Keratinocyte (primary cell): ENCODE measurements around the gene PIK3CB. TPM values are rescaled to one million over a fixed set of nuclear protein-coding genes. Genes with fewer than 3 reads are reported as not detected.

ENCODE experiments used
- DNase-seq: peaks from one replicate; pipeline ENCODE4 v3.0.0-alpha.2; 2011; ENCODE audit warnings: low read depth, missing footprints, low spot score
- FAIRE-seq: peaks from 2 replicates; lab custom pipeline; 2011; peaks lifted over from hg19 to GRCh38; lab: Jason Lieb, UNC
- H2AFZ ChIP-seq: 2 replicates; pipeline ENCODE4 v1.6.0; 2012; ENCODE audit warnings: low read length, control low read depth, inconsistent platforms; ENCODE audit not compliant: control insufficient read depth
- H3K27ac ChIP-seq: 2 replicates; pipeline ENCODE4 v1.5.1; 2011; ENCODE audit warnings: low read length; ENCODE audit not compliant: control insufficient read depth, insufficient read depth
- H3K27me3 ChIP-seq: 3 replicates; pipeline ENCODE4 v1.6.0; 2011; ENCODE audit warnings: low read length; ENCODE audit not compliant: control insufficient read depth, insufficient read depth; ENCODE audit errors: extremely low read depth
- H3K36me3 ChIP-seq, 2 experiments: 2 replicates in 1 of 2; 3 replicates in 1 of 2; pipeline ENCODE4 v1.5.1; 2011; ENCODE audit warnings: low read length in 2 of 2, mild to moderate bottlenecking in 1 of 2; ENCODE audit not compliant: control insufficient read depth in 2 of 2, insufficient read depth in 2 of 2; ENCODE audit errors: extremely low read depth in 1 of 2
- H3K4me1 ChIP-seq: 3 replicates; pipeline ENCODE4 v1.5.1; 2011; ENCODE audit warnings: low read length; ENCODE audit not compliant: control insufficient read depth, insufficient read depth; ENCODE audit errors: extremely low read depth
- H3K4me2 ChIP-seq: 3 replicates; pipeline ENCODE4 v1.6.0; 2011; ENCODE audit warnings: low read depth, low read length; ENCODE audit not compliant: control insufficient read depth, insufficient read depth; ENCODE audit errors: extremely low read depth
- H3K4me3 ChIP-seq, 3 experiments: fragments of 200-600 bp in 1 of 3; sonication (generic) in 1 of 3; 2 replicates in 2 of 3; 3 replicates in 1 of 3; pipeline ENCODE4 v1.5.1; 2011 to 2016; ENCODE audit warnings: low read length in 3 of 3, mild to moderate bottlenecking in 3 of 3, control low read depth in 2 of 3, inconsistent platforms in 1 of 3, low read depth in 1 of 3, mixed read lengths in 1 of 3, mixed run types in 1 of 3, moderate library complexity in 1 of 3; ENCODE audit not compliant: control insufficient read depth in 2 of 3, insufficient read depth in 2 of 3; ENCODE audit errors: extremely low read depth in 1 of 3
- H3K79me2 ChIP-seq: 2 replicates; pipeline ENCODE4 v1.6.0; 2012; ENCODE audit warnings: low read length; ENCODE audit not compliant: control insufficient read depth, insufficient read depth
- H3K9ac ChIP-seq: 3 replicates; pipeline ENCODE4 v1.6.0; 2011; ENCODE audit warnings: low read length; ENCODE audit not compliant: control insufficient read depth, insufficient read depth; ENCODE audit errors: extremely low read depth
- H3K9me1 ChIP-seq: 3 replicates; pipeline ENCODE4 v1.6.0; 2011; ENCODE audit warnings: low read length; ENCODE audit not compliant: control insufficient read depth, insufficient read depth; ENCODE audit errors: extremely low read depth
- H3K9me3 ChIP-seq: 2 replicates; pipeline ENCODE4 v1.5.1; 2012; ENCODE audit warnings: low read depth, low read length; ENCODE audit not compliant: control insufficient read depth
- H4K20me1 ChIP-seq: 3 replicates; pipeline ENCODE4 v1.6.0; 2011; ENCODE audit warnings: low read length; ENCODE audit not compliant: control insufficient read depth, insufficient read depth; ENCODE audit errors: extremely low read depth
- EZH2 ChIP-seq: IDR thresholded peaks from one replicate; pipeline ENCODE4 v1.6.1; 2012; ENCODE audit warnings: inconsistent platforms, mild to moderate bottlenecking, low read length, moderate library complexity
- dilution Hi-C: fragments of 300-500 bp; cut with MboI; formaldehyde crosslinking; loops from one replicate; pipeline ENCODE4 v1.7.0; 2020; ENCODE audit warnings: low sequenced_read_pairs; ENCODE audit not compliant: extremely low pct_ligation_motif_present
- polyA plus RNA-seq, 5 experiments: library from polyadenylated mRNA; depleted of rRNA in 3 of 5; stranded (reverse) in 3 of 5; stranded (forward) in 1 of 5; unstranded in 1 of 5; fragments of >200 nt; gene quantifications; 1 replicate in 1 of 5; 2 replicates in 3 of 5; 3 replicates in 1 of 5; pipeline versions ENCODE4 v1.2.1 to v1.2.3, GENCODE V29; 2011 to 2012; ENCODE audit warnings: missing spikeins in 2 of 5, low read depth in 1 of 5, low replicate concordance in 1 of 5
- TF ChIP-seq, protein P1 (sequence below), 3 experiments: IDR thresholded peaks in 1 of 3; conservative IDR thresholded peaks in 1 of 3; optimal IDR thresholded peaks in 1 of 3; 2 replicates in 2 of 3; 3 replicates in 1 of 3; pipeline versions ENCODE3 to v1.5.1; 2011; ENCODE audit warnings: low read length in 3 of 3, mild to moderate bottlenecking in 3 of 3, moderate library complexity in 2 of 3, control low read depth in 1 of 3, inconsistent platforms in 1 of 3; ENCODE audit not compliant: insufficient read depth in 2 of 3; ENCODE audit errors: extremely low read depth in 1 of 3

Gene PIK3CB
- polyA plus RNA-seq, 1 donor (not counting 4 experiments of a cell fraction or from before 2014, with no cell fraction given) = 19.9 TPM

DNA sequence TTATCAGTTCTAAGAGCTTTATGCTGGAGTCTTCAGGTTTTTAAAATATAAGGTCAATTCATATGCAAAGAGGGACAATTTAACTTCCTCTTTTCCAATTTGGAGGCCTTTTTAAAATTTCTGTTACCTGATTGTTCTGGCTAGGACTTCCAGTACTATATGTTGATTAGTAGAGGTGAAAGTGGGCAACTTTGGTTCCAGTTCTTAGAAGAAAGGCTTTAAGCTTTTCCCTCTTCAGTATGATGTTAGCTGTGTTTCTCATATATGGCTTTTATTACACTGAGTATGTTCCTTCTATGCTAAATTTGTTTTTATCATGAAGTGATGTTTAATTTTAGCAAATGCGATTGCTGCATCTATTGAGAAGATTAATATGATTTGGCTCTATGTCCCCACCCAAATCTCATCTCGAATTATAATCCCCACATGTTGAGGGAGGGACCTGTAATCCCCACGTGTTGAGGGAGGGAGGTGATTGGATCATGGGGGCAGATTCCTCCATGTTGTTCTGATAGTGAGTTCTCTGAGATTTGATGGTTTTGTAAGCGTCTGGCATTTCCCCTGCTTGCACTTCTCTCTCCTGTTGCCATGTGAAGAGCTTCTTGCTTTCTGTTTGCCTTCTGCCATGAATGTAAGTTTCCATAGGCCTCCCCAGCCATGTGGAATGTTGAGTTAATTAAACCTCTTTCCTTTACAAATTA lies 192.4 kb downstream of the PIK3CB start:
- dilution Hi-C loops = no loop called here
- no peaks in the 10 kb centered on the region for H3K27me3 ChIP-seq
- H3K9me1 ChIP-seq = no peaks in the 10 kb centered on the region
- H3K36me3 ChIP-seq = no peaks in the 10 kb centered on the region
- TF ChIP-seq EZH2 = no peak
- TF ChIP-seq, protein P1, sequence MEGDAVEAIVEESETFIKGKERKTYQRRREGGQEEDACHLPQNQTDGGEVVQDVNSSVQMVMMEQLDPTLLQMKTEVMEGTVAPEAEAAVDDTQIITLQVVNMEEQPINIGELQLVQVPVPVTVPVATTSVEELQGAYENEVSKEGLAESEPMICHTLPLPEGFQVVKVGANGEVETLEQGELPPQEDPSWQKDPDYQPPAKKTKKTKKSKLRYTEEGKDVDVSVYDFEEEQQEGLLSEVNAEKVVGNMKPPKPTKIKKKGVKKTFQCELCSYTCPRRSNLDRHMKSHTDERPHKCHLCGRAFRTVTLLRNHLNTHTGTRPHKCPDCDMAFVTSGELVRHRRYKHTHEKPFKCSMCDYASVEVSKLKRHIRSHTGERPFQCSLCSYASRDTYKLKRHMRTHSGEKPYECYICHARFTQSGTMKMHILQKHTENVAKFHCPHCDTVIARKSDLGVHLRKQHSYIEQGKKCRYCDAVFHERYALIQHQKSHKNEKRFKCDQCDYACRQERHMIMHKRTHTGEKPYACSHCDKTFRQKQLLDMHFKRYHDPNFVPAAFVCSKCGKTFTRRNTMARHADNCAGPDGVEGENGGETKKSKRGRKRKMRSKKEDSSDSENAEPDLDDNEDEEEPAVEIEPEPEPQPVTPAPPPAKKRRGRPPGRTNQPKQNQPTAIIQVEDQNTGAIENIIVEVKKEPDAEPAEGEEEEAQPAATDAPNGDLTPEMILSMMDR (optimal IDR thresholded peaks at IDR 0.05 in 1 of 3, IDR thresholded peaks at IDR 0.05 in 1 of 3, conservative IDR thresholded peaks at IDR 0.05 in 1 of 3; ENCODE audit: extremely low read depth in 1 of 3, insufficient read depth in 2 of 3, low read length in 3 of 3) = no peak
- H3K9me3 ChIP-seq = no peaks in the 10 kb centered on the region
- no peaks in the 10 kb centered on the region for H3K4me1 ChIP-seq
- H3K4me2 ChIP-seq = no peak overlapping the region
- H4K20me1 ChIP-seq = no peaks in the 10 kb centered on the region
- H3K79me2 ChIP-seq = no peaks in the 10 kb centered on the region
- FAIRE-seq (no peak), DNase-seq (no peak)
- no peak overlapping the region for H2AFZ ChIP-seq
- no peak overlapping the region for H3K9ac ChIP-seq
- no peak overlapping the region for H3K4me3 ChIP-seq
- H3K27ac ChIP-seq = no peak overlapping the region

DNA sequence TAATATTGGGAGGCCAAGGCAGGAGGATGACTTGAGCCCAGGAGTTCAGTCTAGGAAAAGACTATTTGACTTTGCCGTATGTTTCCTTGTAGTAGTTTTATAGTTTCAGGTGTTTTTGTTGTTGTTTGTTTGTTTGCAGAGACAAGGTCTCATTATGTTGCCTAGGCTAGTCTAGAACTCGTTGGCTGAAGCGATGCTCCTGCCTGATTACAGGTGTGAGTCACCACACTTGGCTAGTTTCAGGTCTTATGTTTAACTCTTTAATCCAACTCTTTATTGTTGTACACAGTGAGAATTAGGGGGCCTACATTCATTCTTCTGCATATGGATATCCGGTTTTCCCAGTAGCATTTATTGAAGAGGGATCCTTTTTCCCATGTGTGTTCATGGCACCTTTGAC lies 194.2 kb downstream of the PIK3CB start:
- no peak overlapping the region for H3K4me3 ChIP-seq
- H3K79me2 ChIP-seq = no peaks in the 10 kb centered on the region
- H4K20me1 ChIP-seq = no peaks in the 10 kb centered on the region
- dilution Hi-C loops = no loop called here
- no peak overlapping the region for H2AFZ ChIP-seq
- no peaks in the 10 kb centered on the region for H3K4me1 ChIP-seq
- H3K27me3 ChIP-seq = no peaks in the 10 kb centered on the region
- H3K27ac ChIP-seq = no peak overlapping the region
- DNase-seq (no peak), FAIRE-seq (no peak)
- no peaks in the 10 kb centered on the region for H3K9me1 ChIP-seq
- H3K9me3 ChIP-seq = no peaks in the 10 kb centered on the region
- TF ChIP-seq, protein P1 (optimal IDR thresholded peaks at IDR 0.05 in 1 of 3, IDR thresholded peaks at IDR 0.05 in 1 of 3, conservative IDR thresholded peaks at IDR 0.05 in 1 of 3; ENCODE audit: extremely low read depth in 1 of 3, insufficient read depth in 2 of 3, low read length in 3 of 3) = no peak
- no peak for TF ChIP-seq EZH2
- no peaks in the 10 kb centered on the region for H3K36me3 ChIP-seq
- H3K9ac ChIP-seq = no peak overlapping the region
- H3K4me2 ChIP-seq = no peak overlapping the region
